ENCODE measurements around the gene PIK3C2G.

DNA sequence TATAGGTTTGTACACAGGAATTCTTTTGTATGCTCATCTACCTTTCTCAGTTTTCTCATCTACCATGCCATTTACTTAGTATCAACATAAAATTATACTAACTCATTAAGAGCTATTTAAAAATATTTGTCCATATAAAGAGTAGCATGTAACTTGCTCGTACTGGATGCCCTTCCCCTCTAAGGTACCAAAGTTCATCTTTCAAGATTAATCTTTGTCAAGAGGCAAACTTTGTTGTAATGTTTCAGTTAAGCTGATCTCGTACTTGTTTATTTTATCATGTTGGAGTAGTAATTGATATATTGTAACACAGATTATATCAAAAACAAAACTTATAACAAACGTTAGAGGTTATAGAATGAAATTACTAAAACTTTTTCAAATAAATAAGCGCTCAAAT lies 128.5 kb downstream of the PIK3C2G start:
- TF ChIP-seq, protein P1, sequence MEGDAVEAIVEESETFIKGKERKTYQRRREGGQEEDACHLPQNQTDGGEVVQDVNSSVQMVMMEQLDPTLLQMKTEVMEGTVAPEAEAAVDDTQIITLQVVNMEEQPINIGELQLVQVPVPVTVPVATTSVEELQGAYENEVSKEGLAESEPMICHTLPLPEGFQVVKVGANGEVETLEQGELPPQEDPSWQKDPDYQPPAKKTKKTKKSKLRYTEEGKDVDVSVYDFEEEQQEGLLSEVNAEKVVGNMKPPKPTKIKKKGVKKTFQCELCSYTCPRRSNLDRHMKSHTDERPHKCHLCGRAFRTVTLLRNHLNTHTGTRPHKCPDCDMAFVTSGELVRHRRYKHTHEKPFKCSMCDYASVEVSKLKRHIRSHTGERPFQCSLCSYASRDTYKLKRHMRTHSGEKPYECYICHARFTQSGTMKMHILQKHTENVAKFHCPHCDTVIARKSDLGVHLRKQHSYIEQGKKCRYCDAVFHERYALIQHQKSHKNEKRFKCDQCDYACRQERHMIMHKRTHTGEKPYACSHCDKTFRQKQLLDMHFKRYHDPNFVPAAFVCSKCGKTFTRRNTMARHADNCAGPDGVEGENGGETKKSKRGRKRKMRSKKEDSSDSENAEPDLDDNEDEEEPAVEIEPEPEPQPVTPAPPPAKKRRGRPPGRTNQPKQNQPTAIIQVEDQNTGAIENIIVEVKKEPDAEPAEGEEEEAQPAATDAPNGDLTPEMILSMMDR (conservative IDR thresholded peaks at IDR 0.05; ENCODE audit: low read depth, low read length), result no peak
- TF ChIP-seq CHD1 (IDR thresholded peaks at IDR 0.05; ENCODE audit: low read depth, low read length), result no peak
- TF ChIP-seq, protein P2, sequence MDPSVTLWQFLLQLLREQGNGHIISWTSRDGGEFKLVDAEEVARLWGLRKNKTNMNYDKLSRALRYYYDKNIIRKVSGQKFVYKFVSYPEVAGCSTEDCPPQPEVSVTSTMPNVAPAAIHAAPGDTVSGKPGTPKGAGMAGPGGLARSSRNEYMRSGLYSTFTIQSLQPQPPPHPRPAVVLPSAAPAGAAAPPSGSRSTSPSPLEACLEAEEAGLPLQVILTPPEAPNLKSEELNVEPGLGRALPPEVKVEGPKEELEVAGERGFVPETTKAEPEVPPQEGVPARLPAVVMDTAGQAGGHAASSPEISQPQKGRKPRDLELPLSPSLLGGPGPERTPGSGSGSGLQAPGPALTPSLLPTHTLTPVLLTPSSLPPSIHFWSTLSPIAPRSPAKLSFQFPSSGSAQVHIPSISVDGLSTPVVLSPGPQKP (IDR thresholded peaks at IDR 0.05; ENCODE audit: borderline replicate concordance, low read depth, low read length), result no peak
- no peak for TF ChIP-seq RCOR1 (IDR thresholded peaks at IDR 0.05; ENCODE audit: insufficient replicate concordance, low read length)
- TF ChIP-seq, protein P3, sequence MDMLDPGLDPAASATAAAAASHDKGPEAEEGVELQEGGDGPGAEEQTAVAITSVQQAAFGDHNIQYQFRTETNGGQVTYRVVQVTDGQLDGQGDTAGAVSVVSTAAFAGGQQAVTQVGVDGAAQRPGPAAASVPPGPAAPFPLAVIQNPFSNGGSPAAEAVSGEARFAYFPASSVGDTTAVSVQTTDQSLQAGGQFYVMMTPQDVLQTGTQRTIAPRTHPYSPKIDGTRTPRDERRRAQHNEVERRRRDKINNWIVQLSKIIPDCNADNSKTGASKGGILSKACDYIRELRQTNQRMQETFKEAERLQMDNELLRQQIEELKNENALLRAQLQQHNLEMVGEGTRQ (IDR thresholded peaks at IDR 0.05; ENCODE audit: low read depth, low read length), result no peak
- TF ChIP-seq RFX5 (IDR thresholded peaks at IDR 0.05; ENCODE audit: low read depth, low read length), result no peak
- TF ChIP-seq RAD21 (IDR thresholded peaks at IDR 0.05; ENCODE audit: low read length), result no peak
- TF ChIP-seq SMC3 (IDR thresholded peaks at IDR 0.05; ENCODE audit: low read depth, low read length), result no peak
- no peak for TF ChIP-seq POLR2A (IDR thresholded peaks at IDR 0.05; ENCODE audit: low read depth, low read length)
- TF ChIP-seq MXI1 (IDR thresholded peaks at IDR 0.05; ENCODE audit: borderline replicate concordance, low read depth, low read length), result no peak
- no peak for TF ChIP-seq MAFK (IDR thresholded peaks at IDR 0.05; ENCODE audit: low read depth, low read length)
- no peak for TF ChIP-seq CEBPB (IDR thresholded peaks at IDR 0.05; ENCODE audit: low read depth, low read length)

Measured in IMR-90 (cell line).